NCI-H774 (cell line): ENCODE results near the gene ATP8B4.

Experiments
- DNase-seq: peaks from one replicate; lab custom pipeline; 2025; lab: John Stamatoyannopoulos, UW

The ATP8B4 gene

GRCh38 chr15:49809894-49810609, 309.0 kb downstream of the ATP8B4 start:
- DNase-seq: no peak

DNA sequence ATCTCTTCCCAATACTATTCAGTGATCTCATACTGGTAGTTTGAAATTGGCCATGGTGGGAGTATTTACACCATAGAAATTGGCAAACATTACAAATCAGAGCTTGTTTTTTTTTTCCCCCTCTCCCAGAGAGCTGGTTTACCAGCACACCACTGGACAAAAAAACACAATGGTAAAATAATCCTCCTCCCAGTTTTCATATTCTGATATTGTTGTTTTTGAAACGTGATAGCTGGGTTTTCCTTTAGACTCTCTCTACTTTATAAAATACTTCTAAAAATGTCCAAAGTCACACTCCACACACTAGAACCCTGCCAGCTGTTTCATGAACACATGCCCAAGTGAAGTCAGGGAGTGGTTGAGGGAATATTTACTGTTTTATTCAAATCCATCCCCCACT, 310.7 kb downstream of the ATP8B4 start:
- DNase-seq: no peak
